ENCODE data around the gene PITPNB.

The PITPNB gene

GRCh38 chr22:27886843-27887151 lies 32.3 kb downstream of the PITPNB start:
- Histone ChIP-seq H3K79me2 (ENCODE audit: insufficient read depth, low read length) (peaks cover 56% of the 10 kb centered on the region), H2AFZ (ENCODE audit: low read depth, low read length) (no peak overlapping the region), H3K4me1 (ENCODE audit: insufficient read depth, low read length) (no peaks in the 10 kb centered on the region), H3K27ac (ENCODE audit: low read length) (no peak overlapping the region), H3K36me3 (ENCODE audit: insufficient read depth, low read length) (peaks cover 87% of the 10 kb centered on the region), H3K4me3 (ENCODE audit: low read depth in 1 of 2, low read length in 2 of 2) (no peak overlapping the region), H3K9me3 (ENCODE audit: insufficient read depth, low read length, severe bottlenecking) (no peaks in the 10 kb centered on the region), H4K20me1 (ENCODE audit: insufficient read depth, low read length) (peaks cover 62% of the 10 kb centered on the region), H3K9ac (ENCODE audit: low read depth, low read length) (no peak overlapping the region), H3K4me2 (ENCODE audit: insufficient read depth, low read length) (no peak overlapping the region), H3K27me3 (ENCODE audit: insufficient read depth, low read length, poor library complexity) (no peaks in the 10 kb centered on the region)
- TF ChIP-seq EZH2 (IDR thresholded peaks at IDR 0.05; ENCODE audit: borderline replicate concordance, low read depth, low read length, severe bottlenecking) (no peak), CTCF (IDR thresholded peaks at IDR 0.05; ENCODE audit: borderline replicate concordance, extremely low read depth, low read length, poor library complexity, severe bottlenecking) (no peak)
- ATAC-seq (ENCODE audit: insufficient read depth, low read depth) (no peak), DNase-seq (no peak)

GRCh38 chr22:27885977-27886842 lies 32.8 kb downstream of the PITPNB start:
- no peaks in the 10 kb centered on the region for H3K4me1 ChIP-seq (ENCODE audit: insufficient read depth, low read length)
- DNase-seq, result peak; percentile 53

GRCh38 chr22:27883656-27884350 lies 35.3 kb downstream of the PITPNB start:
- H3K27ac ChIP-seq (ENCODE audit: low read length), result no peak overlapping the region
- peaks cover 53% of the 10 kb centered on the region for H4K20me1 ChIP-seq (ENCODE audit: insufficient read depth, low read length)
- H3K9me3 ChIP-seq (ENCODE audit: insufficient read depth, low read length, severe bottlenecking), result no peaks in the 10 kb centered on the region
- H3K79me2 ChIP-seq (ENCODE audit: insufficient read depth, low read length), result peaks cover 79% of the 10 kb centered on the region
- no peak overlapping the region for H3K9ac ChIP-seq (ENCODE audit: low read depth, low read length)
- TF ChIP-seq EZH2 (IDR thresholded peaks at IDR 0.05; ENCODE audit: borderline replicate concordance, low read depth, low read length, severe bottlenecking), result no peak
- no peak overlapping the region for H3K4me2 ChIP-seq (ENCODE audit: insufficient read depth, low read length)
- no peaks in the 10 kb centered on the region for H3K27me3 ChIP-seq (ENCODE audit: insufficient read depth, low read length, poor library complexity)
- no peaks in the 10 kb centered on the region for H3K4me1 ChIP-seq (ENCODE audit: insufficient read depth, low read length)
- no peak for DNase-seq
- H2AFZ ChIP-seq (ENCODE audit: low read depth, low read length), result no peak overlapping the region
- ATAC-seq (ENCODE audit: insufficient read depth, low read depth), result no peak
- no peak overlapping the region for H3K4me3 ChIP-seq (ENCODE audit: low read depth in 1 of 2, low read length in 2 of 2)
- H3K36me3 ChIP-seq (ENCODE audit: insufficient read depth, low read length), result peaks cover 62% of the 10 kb centered on the region

More at GRCh38 chr22:27885977-27886842, 32.8 kb downstream of the PITPNB start:
- Histone ChIP-seq H3K9ac (ENCODE audit: low read depth, low read length) (no peak overlapping the region), H3K27me3 (ENCODE audit: insufficient read depth, low read length, poor library complexity) (no peaks in the 10 kb centered on the region), H3K79me2 (ENCODE audit: insufficient read depth, low read length) (peaks cover 57% of the 10 kb centered on the region), H4K20me1 (ENCODE audit: insufficient read depth, low read length) (peaks cover 60% of the 10 kb centered on the region), H2AFZ (ENCODE audit: low read depth, low read length) (no peak overlapping the region), H3K4me3 (ENCODE audit: low read depth in 1 of 2, low read length in 2 of 2) (no peak overlapping the region), H3K4me2 (ENCODE audit: insufficient read depth, low read length) (no peak overlapping the region), H3K36me3 (ENCODE audit: insufficient read depth, low read length) (peaks cover 84% of the 10 kb centered on the region), H3K27ac (ENCODE audit: low read length) (no peak overlapping the region), H3K9me3 (ENCODE audit: insufficient read depth, low read length, severe bottlenecking) (no peaks in the 10 kb centered on the region)
- ATAC-seq (ENCODE audit: insufficient read depth, low read depth), result 0 out of 3 replicates have a peak, but pooled peaks have one; percentile 50
- peak; percentile 87 for TF ChIP-seq CTCF (IDR thresholded peaks at IDR 0.05; ENCODE audit: borderline replicate concordance, extremely low read depth, low read length, poor library complexity, severe bottlenecking)
- TF ChIP-seq EZH2 (IDR thresholded peaks at IDR 0.05; ENCODE audit: borderline replicate concordance, low read depth, low read length, severe bottlenecking), result no peak

All from DND-41 (cell line).